HPDE6-E6E7 (cell line): Measurements from ENCODE around the gene CDC27.
"Not testable (repeated sequence)": the region's sequence is repeated elsewhere in the genome, so short reads cannot be mapped to it uniquely, and the experiment has no call there.

Source experiments
- DNase-seq: peaks from one replicate; pipeline ENCODE4 v3.0.0; 2011; ENCODE audit warnings: missing footprints; ENCODE audit errors: extremely low spot score

CDC27 gene

DNA sequence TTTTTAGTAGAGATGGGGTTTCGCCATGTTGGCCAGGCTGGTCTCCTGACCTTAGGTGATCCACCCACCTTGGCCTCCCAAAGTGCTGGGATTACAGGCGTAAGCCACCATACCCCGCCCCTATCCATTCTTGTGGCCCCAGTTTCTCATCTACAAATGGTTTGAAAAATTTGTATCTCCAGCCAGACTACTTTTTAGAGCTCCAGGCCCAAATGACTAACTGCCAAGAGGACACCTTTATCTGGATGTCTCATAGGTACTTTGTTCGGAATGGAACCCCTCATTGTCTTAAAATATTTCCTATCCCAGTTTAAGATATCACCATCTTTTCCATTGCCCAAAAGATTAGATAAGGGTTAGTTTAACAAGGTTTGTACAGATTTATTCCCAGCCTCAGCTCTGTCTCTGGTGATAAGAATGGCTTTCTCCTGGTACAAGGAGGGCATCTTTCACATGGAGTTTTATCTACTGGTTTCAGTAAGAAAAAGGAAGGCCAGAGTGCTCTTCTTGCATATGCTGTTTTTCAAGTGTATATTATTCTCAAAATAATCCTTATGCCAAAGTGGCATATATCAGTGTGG is 4.9 kb upstream of the CDC27 start:
- DNase-seq, result no peak

DNA sequence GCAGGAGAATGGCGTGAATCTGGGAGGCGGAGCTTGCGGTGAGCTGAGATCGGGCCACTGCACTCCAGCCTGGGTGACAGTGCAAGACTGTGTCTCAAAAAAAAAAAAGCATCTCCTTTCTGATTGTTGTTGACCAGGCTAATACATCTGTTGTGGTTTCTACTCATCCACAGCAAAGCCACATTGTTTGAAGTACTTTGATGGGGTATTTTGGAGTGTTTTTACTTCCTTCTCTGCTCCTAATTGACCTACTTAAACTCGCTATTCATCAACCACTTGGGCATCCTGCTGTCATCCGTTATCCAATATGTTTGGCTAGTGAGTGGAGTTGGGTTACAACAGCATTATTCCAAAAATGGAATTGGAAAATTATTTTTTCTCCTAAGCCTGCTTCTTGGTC is 3.5 kb upstream of the CDC27 start:
- DNase-seq, result no peak

DNA sequence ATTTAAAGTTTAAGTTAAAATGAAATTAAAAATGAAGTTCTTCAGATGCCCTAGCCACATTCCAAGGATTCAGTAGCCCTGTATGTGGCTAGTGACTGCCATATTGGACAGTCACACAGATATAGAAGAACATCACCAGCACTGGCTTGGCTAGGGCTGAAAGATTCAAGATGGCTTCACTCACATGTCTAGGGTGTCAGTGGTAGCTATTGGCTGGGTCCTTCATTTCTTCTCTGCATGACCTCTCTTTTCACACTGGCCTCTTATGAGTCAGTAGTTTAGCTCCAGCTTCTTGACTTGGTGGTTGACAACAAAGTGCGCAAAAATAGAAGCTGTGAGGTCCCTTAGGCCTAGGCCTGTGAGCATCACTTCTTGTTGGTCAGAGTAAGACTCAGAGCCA is 1.7 kb upstream of the CDC27 start:
- no peak for DNase-seq

DNA sequence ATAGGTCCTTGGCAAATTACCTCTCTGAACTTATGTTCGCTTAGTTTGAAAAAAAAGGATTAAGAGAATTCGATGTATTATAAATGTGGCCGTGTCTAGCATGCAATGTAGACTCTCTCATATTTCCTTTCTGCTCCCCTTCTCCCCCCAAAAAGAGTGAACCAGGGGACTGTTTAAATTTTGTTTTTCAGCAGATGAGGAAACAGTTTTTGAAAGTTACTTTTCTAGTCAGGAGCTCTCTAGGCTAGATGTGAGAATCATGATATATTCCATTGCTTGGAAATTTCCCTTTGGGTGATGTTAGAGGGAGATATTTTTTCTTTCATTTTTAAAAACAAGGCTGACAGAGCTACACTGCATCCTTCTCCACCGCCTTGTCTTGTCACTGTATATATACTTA is 1.1 kb upstream of the CDC27 start:
- no peak for DNase-seq

DNA sequence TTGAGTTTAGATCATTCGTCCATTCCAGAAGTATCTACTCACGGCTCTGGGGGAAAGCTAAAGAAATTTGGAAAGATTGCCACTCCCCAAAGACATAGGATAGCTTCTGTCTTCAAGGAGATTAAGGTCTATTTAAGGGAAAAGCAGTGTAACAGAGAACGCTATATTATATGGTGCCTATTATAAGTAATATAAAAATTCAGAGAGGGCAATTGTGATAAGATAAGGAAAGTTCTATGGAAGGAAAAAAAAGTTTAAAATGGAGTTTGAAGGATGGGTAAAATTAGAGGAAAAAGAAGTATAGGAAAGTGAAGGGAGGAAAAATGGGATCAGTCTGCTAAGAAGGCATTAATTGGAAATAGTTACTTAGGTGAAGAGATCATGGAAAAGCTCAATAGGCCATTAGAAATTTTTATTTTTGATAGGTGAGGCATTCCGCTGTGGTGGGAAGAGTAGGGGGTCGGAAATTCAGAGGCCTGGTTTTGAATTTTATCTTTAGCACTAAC is 690 bp upstream of the CDC27 start:
- DNase-seq, result no peak

DNA sequence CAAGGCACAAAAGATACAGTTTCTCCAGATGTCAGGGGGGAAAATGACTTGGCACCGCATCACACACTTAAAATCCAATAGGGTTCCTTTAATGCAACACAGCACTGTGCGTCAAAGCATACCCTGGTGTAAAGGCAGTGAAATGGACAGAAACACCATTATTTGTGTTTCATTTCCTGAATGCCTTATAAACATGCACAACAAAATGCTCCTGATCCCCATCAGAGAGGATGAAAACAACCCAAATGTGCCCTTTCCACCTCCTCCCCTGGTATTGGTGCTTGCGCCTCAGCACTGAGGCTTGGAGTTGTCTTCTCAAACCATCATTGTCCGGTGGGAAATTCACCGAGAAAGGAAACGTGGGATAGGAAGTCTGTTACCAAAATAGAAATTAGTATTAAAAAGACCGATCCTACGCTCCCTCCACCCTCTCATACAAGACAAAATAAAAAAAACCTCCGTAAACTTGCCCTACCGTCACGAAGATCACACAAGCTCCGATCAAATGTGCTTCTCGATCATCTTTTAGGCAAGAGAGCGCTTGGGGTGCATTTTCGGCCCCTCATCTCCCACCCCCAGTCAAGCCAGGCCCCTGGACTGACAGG is 722 bp downstream of the CDC27 start:
- DNase-seq, result no peak

DNA sequence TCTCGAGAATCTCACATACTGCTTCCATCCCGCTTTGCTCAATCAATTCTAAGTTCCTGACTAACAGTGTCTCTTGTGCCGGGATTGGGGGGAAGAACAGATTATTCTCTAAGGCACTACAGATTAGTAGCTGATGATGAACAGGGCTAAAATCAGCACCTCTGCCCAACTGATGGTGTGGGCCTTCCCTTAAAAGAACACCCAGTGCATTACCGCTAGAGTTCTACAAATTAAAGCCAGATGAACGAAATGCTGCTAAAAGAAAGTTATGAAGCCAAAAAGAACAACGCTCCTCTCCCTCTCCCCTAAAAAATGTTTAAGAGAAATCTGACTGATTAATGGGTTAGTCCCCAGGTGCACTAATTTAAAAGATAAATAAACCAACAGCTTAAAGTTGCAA is 4.4 kb downstream of the CDC27 start:
- no peak for DNase-seq

DNA sequence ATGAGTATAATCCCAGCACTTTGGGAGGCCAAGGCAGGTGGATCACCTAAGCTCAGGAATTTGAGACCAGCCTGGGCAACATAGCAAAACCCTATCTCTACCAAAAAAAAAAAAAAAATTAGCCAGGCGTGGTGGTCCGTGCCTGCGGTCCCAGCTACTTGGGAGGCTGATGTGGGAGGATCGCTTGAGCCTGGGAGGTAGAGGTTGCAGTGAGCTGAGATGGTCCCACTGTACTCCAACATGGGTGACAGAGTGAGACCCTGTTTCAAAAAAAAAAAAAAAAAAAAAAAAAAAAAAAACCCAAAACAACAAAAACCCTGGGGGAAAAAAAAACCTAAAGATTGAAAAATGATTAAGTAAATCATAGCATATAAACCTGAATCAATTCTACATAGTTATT is 8.1 kb downstream of the CDC27 start:
- not testable (repeated sequence) for DNase-seq

DNA sequence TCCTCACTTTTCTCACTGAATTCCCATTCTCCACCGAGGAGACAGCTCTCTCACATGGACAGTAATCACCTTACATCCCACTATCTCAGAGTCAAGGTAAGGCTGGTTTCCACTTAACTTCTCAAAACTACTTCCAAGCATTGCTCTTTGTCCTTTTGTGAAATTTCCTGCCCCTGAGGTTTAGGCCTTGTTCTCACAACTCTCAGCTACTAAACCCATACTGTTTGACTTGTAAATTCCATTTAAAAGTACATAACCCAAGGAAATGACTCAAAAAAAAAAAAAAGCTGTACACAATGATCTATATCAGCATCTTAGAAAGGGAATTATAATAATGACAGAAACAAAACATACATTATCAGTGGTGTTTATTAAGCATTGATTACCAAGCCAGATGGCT is 8.8 kb downstream of the CDC27 start:
- DNase-seq, result no peak

DNA sequence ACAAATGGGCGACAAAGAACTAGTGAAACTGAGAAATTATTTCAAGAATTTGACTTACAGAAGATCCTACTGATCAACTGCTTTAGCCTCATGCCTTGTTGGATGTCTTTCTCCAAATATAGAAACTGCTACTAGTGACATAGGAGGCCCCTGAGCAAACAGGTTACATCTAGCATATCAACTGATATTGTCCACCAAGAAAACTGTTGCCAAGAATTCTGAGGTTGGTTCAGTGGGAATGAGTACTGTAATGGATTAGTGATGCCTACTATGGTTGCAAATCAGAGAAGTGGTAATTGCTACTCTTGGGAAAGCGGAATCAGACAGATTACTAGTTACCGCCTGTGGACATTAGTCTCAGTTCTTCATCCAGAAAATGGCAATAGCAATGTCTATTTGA is 10.0 kb downstream of the CDC27 start:
- no peak for DNase-seq

DNA sequence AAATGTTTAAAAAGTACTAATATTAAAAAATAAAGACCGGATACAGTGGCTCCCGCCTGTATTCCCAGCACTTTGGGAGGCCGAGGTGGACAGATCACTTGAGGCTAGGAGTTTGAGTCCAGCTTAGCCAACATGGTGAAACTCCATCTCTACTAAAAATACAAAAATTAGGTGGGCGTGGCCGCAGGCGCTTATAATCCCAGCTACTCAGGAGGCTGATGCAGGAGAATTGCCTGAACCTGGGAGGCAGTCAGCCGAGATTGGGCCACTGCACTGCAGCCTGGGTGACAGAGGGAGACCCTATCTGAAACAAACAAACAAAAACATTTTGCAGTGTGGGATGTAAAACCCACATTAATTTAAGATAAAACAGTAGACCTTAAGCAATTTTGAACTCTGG is 11.8 kb downstream of the CDC27 start:
- no peak for DNase-seq

DNA sequence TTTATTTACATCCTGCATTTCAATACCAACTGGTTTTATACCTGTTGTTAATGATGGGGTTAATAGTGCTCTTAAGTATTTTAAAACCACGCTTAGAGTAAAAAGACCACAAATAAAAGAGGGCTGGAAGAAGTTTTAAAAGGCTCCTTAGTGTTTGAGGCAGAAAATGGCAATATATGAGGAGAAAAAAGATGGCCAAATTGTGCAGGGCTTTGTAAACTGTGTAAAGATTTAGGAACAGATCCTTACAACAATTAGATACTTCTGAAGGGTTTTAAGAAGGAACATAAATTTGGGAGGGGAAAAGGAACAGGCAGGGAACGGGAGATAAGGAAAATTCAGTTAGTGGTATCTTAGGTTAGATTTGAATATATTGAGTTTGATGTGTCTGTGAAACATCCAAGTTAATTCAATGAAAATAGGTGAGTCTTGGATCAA is 12.7 kb downstream of the CDC27 start:
- DNase-seq, result no peak

DNA sequence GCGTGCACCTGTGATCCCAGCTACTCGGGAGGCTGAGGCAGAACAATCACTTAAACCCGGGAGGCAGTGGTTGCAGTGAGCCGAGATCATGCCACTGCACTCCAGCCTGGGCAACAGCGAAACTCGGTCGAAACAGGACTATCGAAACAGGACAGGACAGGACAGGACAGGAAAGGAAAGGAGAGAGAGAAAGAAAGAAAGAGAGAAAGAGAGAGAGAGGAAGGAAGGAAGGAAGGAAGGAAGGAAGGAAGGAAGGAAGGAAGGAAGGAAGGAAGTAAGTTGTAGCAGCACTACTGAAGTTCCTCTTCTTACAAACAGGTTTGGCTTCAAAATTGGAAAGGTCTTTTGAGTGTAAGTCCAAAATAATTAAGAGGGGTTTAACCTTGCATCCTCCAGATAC is 14.3 kb downstream of the CDC27 start:
- not testable (repeated sequence) for DNase-seq

DNA sequence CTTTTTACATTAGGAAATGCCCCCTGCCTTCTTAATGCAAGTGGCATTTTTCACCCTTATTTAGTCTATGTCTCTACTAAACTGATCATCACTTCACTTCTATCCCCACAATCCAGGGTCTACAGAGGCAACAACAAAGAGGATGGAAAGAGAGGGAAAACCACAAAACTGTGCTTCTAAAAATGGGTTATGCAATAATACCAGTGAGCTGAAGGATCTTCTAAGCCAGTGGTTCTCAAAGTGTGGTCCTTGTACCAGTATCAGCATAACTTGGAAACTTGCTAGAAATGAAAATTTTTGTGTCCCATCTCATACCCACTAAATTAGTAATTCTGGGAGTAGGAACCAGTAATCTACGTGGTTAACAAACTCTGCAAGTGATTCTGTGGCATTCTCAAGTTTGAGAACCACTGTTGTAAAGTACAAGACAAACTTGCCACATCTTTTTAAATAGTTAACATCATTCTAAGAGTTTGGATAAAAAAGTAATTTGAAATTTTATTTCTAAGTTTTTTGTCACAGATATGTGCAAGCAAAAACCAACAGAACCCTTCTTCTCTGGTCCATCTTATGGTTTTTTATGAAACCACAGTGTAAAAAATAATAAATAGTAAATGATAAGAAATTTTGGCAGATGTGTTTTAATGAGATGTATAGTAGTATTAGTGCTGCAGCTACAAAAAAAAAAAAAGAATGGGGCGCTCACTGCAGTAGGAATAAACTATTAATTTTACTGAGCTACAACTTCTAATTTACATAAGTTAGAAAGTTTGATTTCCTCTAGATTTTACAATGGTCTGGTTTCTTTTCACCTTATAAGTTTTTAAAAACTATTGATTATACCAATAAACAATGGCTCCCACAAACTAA is 16.2 kb downstream of the CDC27 start:
- DNase-seq, result no peak

DNA sequence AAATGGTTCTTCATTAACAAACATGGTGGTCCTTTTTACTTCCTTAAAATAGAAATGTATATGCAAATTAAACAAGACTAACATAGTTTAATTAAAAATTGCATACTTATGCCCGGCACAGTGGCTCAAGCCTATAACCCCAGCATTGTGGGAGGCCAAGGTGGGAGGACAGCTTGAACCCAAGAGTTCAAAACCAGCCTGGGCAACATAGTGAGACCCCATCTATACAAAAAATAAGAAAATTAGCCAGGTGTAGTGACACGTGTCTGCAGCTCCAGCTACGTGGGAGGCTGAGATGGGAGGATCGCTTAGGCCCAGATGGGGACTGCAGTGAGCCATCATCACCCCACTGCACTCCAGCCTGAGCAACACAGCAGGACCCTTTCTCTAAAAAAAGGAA is 18.4 kb downstream of the CDC27 start:
- DNase-seq, result no peak

DNA sequence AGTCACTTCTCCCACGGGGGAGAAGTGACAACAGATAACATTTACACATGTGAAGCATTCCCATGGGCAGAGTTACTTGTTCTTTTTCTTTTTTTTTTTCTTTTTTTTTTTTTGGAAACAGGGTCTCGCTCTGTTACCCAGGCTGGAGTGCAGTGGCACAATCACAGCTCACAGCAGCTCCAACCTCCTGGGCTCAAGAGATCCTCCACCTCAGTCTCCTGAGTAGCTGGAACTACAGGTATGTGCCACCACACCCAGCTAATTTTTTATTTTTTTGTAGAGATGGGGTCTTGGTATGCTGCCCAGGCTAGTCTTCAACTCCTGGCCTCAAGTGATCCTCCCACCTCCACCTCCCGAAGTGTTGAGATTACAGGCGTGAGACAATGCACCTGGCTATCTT is 20.2 kb downstream of the CDC27 start:
- not testable (repeated sequence) for DNase-seq

DNA sequence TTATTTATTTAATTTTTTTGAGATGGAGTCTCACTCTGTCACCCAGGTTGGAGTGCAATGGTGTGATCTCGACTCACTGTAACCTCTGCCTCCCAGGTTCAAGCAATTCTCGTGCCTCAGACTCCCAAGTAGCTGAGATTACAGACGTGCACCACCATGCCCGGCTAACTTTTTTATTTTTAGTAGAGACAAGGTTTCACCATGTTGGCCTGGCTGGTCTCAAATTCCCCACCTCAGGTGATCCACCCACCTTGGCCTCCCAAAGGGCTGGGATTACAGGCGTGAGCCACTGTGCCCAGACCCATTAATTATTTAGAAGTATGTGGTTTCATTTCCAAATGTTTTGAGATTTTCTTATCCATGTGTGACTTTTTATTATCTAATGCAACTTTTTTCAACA is 22.2 kb downstream of the CDC27 start:
- DNase-seq, result not testable (repeated sequence)

DNA sequence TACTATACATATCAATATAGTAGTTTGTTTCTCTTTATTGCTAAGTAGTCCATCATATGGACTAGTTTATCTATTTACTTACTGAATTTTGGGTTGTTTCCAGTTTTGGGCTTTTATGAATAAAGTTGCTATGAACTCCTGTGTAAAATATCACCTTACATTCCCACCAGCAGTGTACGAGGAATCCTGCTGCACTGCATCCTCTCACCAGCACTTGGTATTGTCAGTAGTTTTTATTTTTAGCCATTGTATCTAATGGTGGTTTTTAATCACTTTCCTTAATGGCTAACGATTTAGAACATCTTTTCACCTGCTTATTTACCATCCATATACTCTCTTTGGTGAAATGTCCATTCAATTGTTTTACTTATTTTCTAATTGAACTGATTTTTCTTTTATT is 24.0 kb downstream of the CDC27 start:
- DNase-seq, result no peak

DNA sequence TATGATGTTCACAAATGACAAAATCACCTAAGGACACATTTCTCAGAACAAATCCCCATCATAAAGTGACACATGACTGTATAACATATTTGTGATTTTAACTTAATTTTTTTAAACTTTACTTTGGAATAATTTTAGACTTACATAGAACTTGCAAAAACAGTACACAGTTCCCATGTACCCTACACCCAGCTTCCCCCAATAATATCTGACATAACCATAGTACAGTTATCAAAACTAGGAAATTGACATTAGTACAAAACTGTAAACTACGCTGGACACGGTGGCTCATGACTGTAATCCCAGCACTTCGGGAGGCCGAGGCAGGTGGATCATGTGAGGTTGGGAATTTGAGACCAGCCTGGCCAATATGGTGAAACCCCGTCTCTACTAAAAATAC is 24.8 kb downstream of the CDC27 start:
- no peak for DNase-seq

DNA sequence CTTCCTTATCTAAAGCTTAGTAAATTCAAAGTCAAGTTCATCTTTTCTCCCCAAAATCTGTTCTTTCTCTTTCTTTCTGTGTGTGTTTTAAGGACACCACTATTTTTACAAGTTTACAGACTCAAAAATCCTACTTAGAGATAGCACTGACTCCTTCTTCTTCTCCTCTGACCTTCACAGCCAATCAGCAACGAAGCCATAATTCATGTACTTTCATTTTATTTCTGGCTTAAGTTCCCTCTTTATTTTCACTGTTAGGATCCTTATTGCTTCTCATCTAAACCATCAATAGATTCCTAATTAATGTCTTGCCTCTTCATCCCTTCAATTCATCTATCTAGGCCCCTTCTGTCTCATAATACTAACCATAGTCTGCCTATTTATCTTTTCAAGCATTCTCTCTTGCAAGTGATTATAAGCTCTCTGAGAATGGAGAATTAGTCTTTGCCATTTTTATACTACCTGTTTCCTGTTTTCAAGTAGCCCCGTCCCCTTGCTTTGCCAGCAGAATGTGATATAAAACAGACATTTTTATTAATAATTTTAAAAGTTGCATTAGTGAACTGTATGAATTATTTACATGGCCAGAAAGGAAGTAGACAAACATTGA is 27.0 kb downstream of the CDC27 start:
- no peak for DNase-seq

DNA sequence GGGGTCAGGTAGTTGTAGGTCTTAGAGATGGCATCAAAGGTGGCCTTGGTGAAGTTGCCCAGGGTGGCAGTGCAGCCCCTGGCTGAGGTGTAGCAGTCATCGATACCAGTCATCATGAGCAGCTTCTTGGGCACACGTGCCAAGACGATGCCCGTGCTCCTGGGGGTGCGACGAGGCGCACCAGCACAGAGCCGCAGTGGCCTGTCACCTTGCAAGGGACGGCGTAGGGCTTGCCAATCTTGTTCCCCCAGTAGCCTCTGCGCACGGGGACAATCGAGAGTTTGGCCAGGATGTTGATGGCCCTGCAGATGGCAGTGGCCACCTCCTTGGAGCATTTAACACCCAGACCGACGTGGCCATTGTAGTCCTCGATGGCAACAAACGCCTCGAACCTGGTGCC is 29.8 kb downstream of the CDC27 start:
- DNase-seq, result no peak

DNA sequence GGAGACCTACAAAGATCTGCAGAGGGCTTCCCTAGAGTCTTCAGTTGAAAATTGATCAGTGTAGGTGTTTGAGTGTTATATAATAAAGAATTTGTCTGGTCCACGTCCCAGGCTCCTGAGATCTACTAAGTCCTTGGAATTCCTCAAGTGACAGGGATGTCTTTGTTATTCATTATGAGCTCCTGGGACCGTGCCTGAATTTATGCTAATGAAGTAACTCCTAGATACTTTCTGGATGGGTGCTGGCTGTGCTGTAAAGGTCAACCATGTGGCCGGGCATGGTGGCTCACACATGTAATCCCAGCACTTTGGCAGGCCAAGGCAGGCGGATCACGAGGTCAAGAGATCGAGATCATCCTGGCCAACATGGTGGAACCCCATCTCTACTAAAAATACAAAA is 43.7 kb downstream of the CDC27 start:
- no peak for DNase-seq

DNA sequence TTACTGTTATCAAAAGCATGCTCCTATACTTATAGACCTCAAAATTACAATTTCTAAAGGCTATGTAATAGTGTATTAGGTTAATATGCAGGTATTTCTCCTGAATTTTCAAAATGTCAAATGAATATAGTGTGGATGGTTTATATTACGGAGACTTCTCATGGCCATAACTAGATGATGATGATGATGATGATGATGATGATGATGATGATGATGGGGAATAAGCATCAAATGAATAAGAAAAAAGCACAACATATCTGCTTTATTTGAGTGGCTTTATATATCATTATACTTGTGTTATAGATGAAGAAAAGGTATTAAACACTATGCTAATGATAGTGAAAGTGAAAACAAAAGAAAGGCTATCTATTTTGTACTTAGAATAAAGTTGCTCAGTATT is 53.9 kb downstream of the CDC27 start:
- no peak for DNase-seq
